H1 (cell line): ENCODE data around the gene ZNF576. TPM values are rescaled to one million over a fixed set of nuclear protein-coding genes. Genes with fewer than 3 reads are reported as not detected.

Experiments used
- CTCF ChIA-PET: fragments of 300-600 bp; sonication (Branson Sonifier 250); formaldehyde crosslinking; loops from one replicate; lab custom pipeline; 2021; ENCODE audit not compliant: partially characterized antibody; lab: Charles Lee
- POLR2A ChIA-PET: fragments of 300-600 bp; sonication (Branson Sonifier 250); formaldehyde crosslinking; loops from one replicate; lab custom pipeline; 2021; ENCODE audit warnings: inconsistent platforms; ENCODE audit not compliant: partially characterized antibody; lab: Charles Lee
- DNase-seq, 2 experiments: peaks; one replicate each; pipeline versions ENCODE4 v3.0.0 to v3.0.0-alpha.2; 2010 to 2022; ENCODE audit warnings: low spot score in 2 of 2, low read depth in 1 of 2, mixed read lengths in 1 of 2
- FAIRE-seq: peaks from 2 replicates; lab custom pipeline; 2011; peaks lifted over from hg19 to GRCh38; lab: Jason Lieb, UNC
- H2AFZ ChIP-seq: 2 replicates; pipeline ENCODE4 v1.8.1; 2012; ENCODE audit warnings: low read length, inconsistent platforms
- H2AK5ac ChIP-seq: 2 replicates; pipeline ENCODE4 v1.6.1; 2013; ENCODE audit warnings: low read depth, low read length
- H2BK120ac ChIP-seq: replicated peaks from 2 replicates; pipeline ENCODE3; 2013; ENCODE audit warnings: low read depth, low read length, inconsistent platforms
- H2BK12ac ChIP-seq: 2 replicates; pipeline ENCODE4 v1.6.1; 2013; ENCODE audit warnings: low read depth, low read length
- H2BK15ac ChIP-seq: 2 replicates; pipeline ENCODE4 v1.6.1; 2013; ENCODE audit warnings: low read length
- H2BK20ac ChIP-seq: 2 replicates; pipeline ENCODE4 v1.6.1; 2013; ENCODE audit warnings: low read length
- H2BK5ac ChIP-seq: 2 replicates; pipeline ENCODE4 v1.6.1; 2013; ENCODE audit warnings: low read depth, low read length
- H3K14ac ChIP-seq: 2 replicates; pipeline ENCODE4 v1.6.1; 2013; ENCODE audit warnings: inconsistent platforms; ENCODE audit not compliant: insufficient read length
- H3K18ac ChIP-seq: 2 replicates; pipeline ENCODE4 v1.6.1; 2013; ENCODE audit warnings: low read length; ENCODE audit errors: extremely low read depth
- H3K23ac ChIP-seq: 2 replicates; pipeline ENCODE4 v1.6.1; 2013; ENCODE audit warnings: inconsistent platforms; ENCODE audit not compliant: insufficient read length
- H3K23me2 ChIP-seq: 2 replicates; pipeline ENCODE4 v1.6.1; 2013; ENCODE audit warnings: low read depth, low read length
- H3K27ac ChIP-seq: 2 replicates; pipeline ENCODE4 v1.6.1; 2011; ENCODE audit warnings: low read depth, low read length, inconsistent platforms
- H3K27me3 ChIP-seq, 4 experiments: replicated peaks in 1 of 4; 1 replicate in 1 of 4; 2 replicates in 3 of 4; pipeline versions ENCODE4 v1.6.1 to v1.8.1; 2011 to 2013; ENCODE audit warnings: low read length in 3 of 4, mild to moderate bottlenecking in 3 of 4, inconsistent platforms in 2 of 4, mixed read lengths in 2 of 4, moderate library complexity in 1 of 4; ENCODE audit not compliant: control insufficient read depth in 3 of 4, insufficient read depth in 3 of 4; ENCODE audit errors: extremely low read depth in 1 of 4
- H3K36me3 ChIP-seq, 4 experiments: 2 replicates each; pipeline versions ENCODE4 v1.6.1 to v1.8.1; 2011 to 2013; ENCODE audit warnings: mild to moderate bottlenecking in 4 of 4, low read length in 3 of 4, moderate library complexity in 2 of 4, control low read depth in 1 of 4, inconsistent platforms in 1 of 4; ENCODE audit not compliant: insufficient read depth in 4 of 4, control insufficient read depth in 2 of 4
- H3K4ac ChIP-seq: replicated peaks from 2 replicates; pipeline ENCODE3; 2013; ENCODE audit warnings: low read length, low read depth, mixed read lengths, inconsistent platforms; ENCODE audit not compliant: insufficient read length
- H3K4me1 ChIP-seq, 4 experiments: replicated peaks in 1 of 4; 1 replicate in 1 of 4; 2 replicates in 3 of 4; pipeline versions ENCODE4 v1.6.1 to v1.8.1; 2011 to 2013; ENCODE audit warnings: low read length in 3 of 4, inconsistent platforms in 2 of 4, mixed read lengths in 1 of 4; ENCODE audit not compliant: insufficient read depth in 4 of 4, control insufficient read depth in 3 of 4
- H3K4me2 ChIP-seq, 2 experiments: 2 replicates each; pipeline versions ENCODE4 v1.6.1 to v1.8.1; 2011 to 2013; ENCODE audit warnings: low read depth in 2 of 2, low read length in 2 of 2, control low read depth in 1 of 2, inconsistent platforms in 1 of 2, mild to moderate bottlenecking in 1 of 2; ENCODE audit not compliant: insufficient read depth in 1 of 2
- H3K4me3 ChIP-seq, 4 experiments: fragments of 200-600, 300-600 bp in 1 of 4; sonication (generic), shearing (Covaris generic), sonication (Bioruptor Twin) in 1 of 4; 2 replicates each; pipeline versions ENCODE4 v1.5.1 to v1.8.1; 2011 to 2016; ENCODE audit warnings: low read length in 4 of 4, low read depth in 3 of 4, control low read depth in 2 of 4, inconsistent platforms in 2 of 4, mild to moderate bottlenecking in 2 of 4, mixed read lengths in 1 of 4, moderate library complexity in 1 of 4; ENCODE audit not compliant: insufficient read depth in 2 of 4; ENCODE audit errors: extremely low read depth in 1 of 4
- H3K56ac ChIP-seq: replicated peaks from 2 replicates; pipeline ENCODE3; 2013; ENCODE audit warnings: low read depth, mild to moderate bottlenecking, mixed read lengths, low read length, inconsistent platforms; ENCODE audit not compliant: insufficient read length
- H3K79me1 ChIP-seq: 2 replicates; pipeline ENCODE4 v1.6.1; 2013; ENCODE audit warnings: low read depth, low read length, control low read depth
- H3K79me2 ChIP-seq, 2 experiments: 2 replicates each; pipeline versions ENCODE4 v1.6.1 to v1.8.1; 2012 to 2013; ENCODE audit warnings: low read length in 2 of 2, mild to moderate bottlenecking in 2 of 2, inconsistent platforms in 1 of 2; ENCODE audit not compliant: insufficient read depth in 2 of 2, control insufficient read depth in 1 of 2
- H3K9ac ChIP-seq, 4 experiments: replicated peaks in 1 of 4; 1 replicate in 1 of 4; 2 replicates in 3 of 4; pipeline versions ENCODE4 v1.6.1 to v1.8.1; 2011 to 2013; ENCODE audit warnings: low read depth in 3 of 4, low read length in 3 of 4, control low read depth in 2 of 4, mild to moderate bottlenecking in 2 of 4, moderate library complexity in 2 of 4, inconsistent platforms in 1 of 4; ENCODE audit errors: extremely low read depth in 1 of 4
- H3K9me3 ChIP-seq, 2 experiments: 2 replicates each; pipeline versions ENCODE4 v1.6.1 to v1.8.1; 2012 to 2013; ENCODE audit warnings: mild to moderate bottlenecking in 2 of 2, moderate library complexity in 2 of 2, control low read depth in 1 of 2, inconsistent platforms in 1 of 2, low read depth in 1 of 2, low read length in 1 of 2, mixed read lengths in 1 of 2; ENCODE audit not compliant: insufficient read depth in 2 of 2
- H4K20me1 ChIP-seq, 2 experiments: replicated peaks in 1 of 2; 2 replicates each; pipeline versions ENCODE3 to v1.8.1; 2011 to 2013; ENCODE audit warnings: inconsistent platforms in 2 of 2, low read length in 2 of 2, mild to moderate bottlenecking in 1 of 2; ENCODE audit not compliant: insufficient read depth in 2 of 2, control insufficient read depth in 1 of 2
- H4K5ac ChIP-seq: 2 replicates; pipeline ENCODE4 v1.6.1; 2013; ENCODE audit warnings: low read length, low read depth, mixed read lengths, inconsistent platforms; ENCODE audit not compliant: insufficient read length
- H4K8ac ChIP-seq: 2 replicates; pipeline ENCODE4 v1.8.0; 2013; ENCODE audit warnings: mild to moderate bottlenecking, moderate library complexity, low read length, inconsistent platforms; ENCODE audit not compliant: insufficient read depth; ENCODE audit errors: extremely low read depth
- H4K91ac ChIP-seq: replicated peaks from 2 replicates; pipeline ENCODE3; 2013; ENCODE audit warnings: low read length, mixed read lengths, inconsistent platforms; ENCODE audit not compliant: insufficient read length
- CBX8 ChIP-seq: fragments of 300-800, 300-1000 bp; sonication (generic); IDR thresholded peaks from 2 replicates; pipeline ENCODE4 v1.7.1; 2016; ENCODE audit warnings: low read depth, low read length, borderline replicate concordance
- E2F6 ChIP-seq: IDR thresholded peaks from 2 replicates; pipeline ENCODE4 v1.6.1; 2012; ENCODE audit warnings: inconsistent platforms
- GTF2F1 ChIP-seq: IDR thresholded peaks from 2 replicates; pipeline ENCODE4 v1.6.1; 2012; ENCODE audit warnings: low read depth, low read length, improper control_type of control experiment, borderline replicate concordance
- HDAC6 ChIP-seq: IDR thresholded peaks from one replicate; pipeline ENCODE4 v1.7.1; 2012; ENCODE audit warnings: low read depth, mild to moderate bottlenecking, inconsistent platforms, low read length, moderate library complexity
- POLR2A ChIP-seq, 2 experiments: IDR thresholded peaks; 1 replicate in 1 of 2; 2 replicates in 1 of 2; pipeline ENCODE4 v1.6.1; 2011; ENCODE audit warnings: low read depth in 2 of 2, low read length in 2 of 2, mild to moderate bottlenecking in 2 of 2; ENCODE audit errors: control extremely low read depth in 1 of 2
- POLR2AphosphoS5 ChIP-seq: IDR thresholded peaks from 2 replicates; pipeline ENCODE4 v1.6.1; 2011; ENCODE audit warnings: low read depth, low read length
- RFX5 ChIP-seq: IDR thresholded peaks from 2 replicates; pipeline ENCODE4 v1.6.1; 2011; ENCODE audit warnings: low read depth, low read length, improper control_type of control experiment, borderline replicate concordance
- SIX5 ChIP-seq: IDR thresholded peaks from 2 replicates; pipeline ENCODE4 v1.6.1; 2011; ENCODE audit warnings: mild to moderate bottlenecking, low read depth, low read length
- SP1 ChIP-seq: IDR thresholded peaks from 2 replicates; pipeline ENCODE4 v1.6.1; 2011; ENCODE audit warnings: low read depth, low read length
- SP2 ChIP-seq: IDR thresholded peaks from 2 replicates; pipeline ENCODE4 v1.6.1; 2012; ENCODE audit warnings: mild to moderate bottlenecking, low read length, inconsistent platforms
- TCF12 ChIP-seq: IDR thresholded peaks from 2 replicates; pipeline ENCODE4 v1.6.1; 2011; ENCODE audit warnings: low read depth, mild to moderate bottlenecking, low read length
- YY1 ChIP-seq: IDR thresholded peaks from 2 replicates; pipeline ENCODE4 v1.6.1; 2011; ENCODE audit warnings: low read depth, mild to moderate bottlenecking, low read length
- ZNF274 ChIP-seq: IDR thresholded peaks from 2 replicates; pipeline ENCODE4 v1.7.0; 2012; ENCODE audit warnings: low read length, borderline replicate concordance; ENCODE audit errors: extremely low read depth
- WGBS, 2 experiments: shearing (Covaris generic) in 1 of 2; methylation state at CpG; one replicate each; pipeline versions ENCODE4 v1.1.6 to v1.1.7; 2013 to 2015; ENCODE audit warnings: low lambda C conversion rate in 2 of 2, mixed read lengths in 2 of 2, inconsistent platforms in 1 of 2, low coverage in 1 of 2, missing lambda C conversion rate in 1 of 2; ENCODE audit not compliant: insufficient replicate concordance in 2 of 2, insufficient coverage in 1 of 2, insufficient read length in 1 of 2; ENCODE audit errors: extremely low coverage in 1 of 2, missing lambda C conversion rate in 1 of 2; 5-methylcytosine and 5-hydroxymethylcytosine counted together
- polyA plus RNA-seq, 7 experiments: library from polyadenylated mRNA; depleted of rRNA in 3 of 7; stranded (reverse) in 5 of 7; unstranded in 2 of 7; fragments of >200 nt in 5 of 7; fragments of 200-250 nt in 2 of 7; gene quantifications; 1 replicate in 5 of 7; 2 replicates in 1 of 7; 4 replicates in 1 of 7; pipeline versions ENCODE4 v1.2.1 to v1.2.3, GENCODE V29; 2011 to 2013; ENCODE audit warnings: missing spikeins in 2 of 7, mixed read lengths in 2 of 7
- total RNA-seq: library from RNA; stranded (reverse); fragmentation: NEBNext Ultra II Directional; extraction: Animal tissue kit (Norgen Biotek cat#: 25700); gene quantifications from 2 replicates; pipeline ENCODE4 v1.2.1, GENCODE V29; 2021

The ZNF576 gene
- total and polyA plus RNA-seq, 2 of the 8 experiments (the other 6 are each of a cell fraction or from before 2014, with no cell fraction given), result 13.6 to 32.4 TPM

- no peak overlapping the region for H4K91ac ChIP-seq
- H3K36me3 ChIP-seq, result no peaks in the 10 kb centered on the region
- H3K27me3 ChIP-seq, result peaks cover 11 to 48% (median 29%) of the 10 kb centered on the region in 4 experiments
- H2AK5ac ChIP-seq, result no peak overlapping the region; the same call in 1 of the 2 replicates
- H4K5ac ChIP-seq, result no peak overlapping the region
- DNase-seq (no peak), FAIRE-seq (no peak)
- H2BK15ac ChIP-seq, result no peak overlapping the region
- no peak overlapping the region for H3K27ac ChIP-seq
- WGBS, 2 experiments, result 69% methylated on average over 2 of the region's 2 CpGs; no CpG with 5 or more reads in 1 of the 2 experiments
- H2AFZ ChIP-seq, result 0 out of 2 replicates have a peak overlapping the region, but pooled peaks have one; percentile 6
- H3K79me2 ChIP-seq, result no peaks in the 10 kb centered on the region
- no peak overlapping the region for H3K9ac ChIP-seq
- H2BK120ac ChIP-seq, result no peak overlapping the region
- H4K8ac ChIP-seq, result no peak overlapping the region
- H3K9me3 ChIP-seq, result no peaks in the 10 kb centered on the region
- H3K23me2 ChIP-seq, result peaks cover 11% of the 10 kb centered on the region
- no peak overlapping the region for H2BK12ac ChIP-seq
- H3K4ac ChIP-seq, result no peak overlapping the region
- no peak overlapping the region for H2BK5ac ChIP-seq
- H3K4me2 ChIP-seq, result no peak overlapping the region; a peak in 1 of 4 replicates
- no peaks in the 10 kb centered on the region for H4K20me1 ChIP-seq
- no peak overlapping the region for H3K56ac ChIP-seq
- H3K4me3 ChIP-seq, result no peak overlapping the region
- ChIA-PET CTCF (interaction anchor here (0.8 to 2.0 kb wide), 9 partner anchors 11 to 121 kb away, joined by 3 to 17 read pairs (median 4); partner anchors contain the start of gene PLAUR), POLR2A (interaction anchor here (0.9 to 1.5 kb wide), 5 partner anchors 10 to 37 kb away, joined by 3 to 4 read pairs (median 3); no protein-coding TSS in a partner anchor)
- no peak overlapping the region for H3K14ac ChIP-seq
- H3K4me1 ChIP-seq, result peaks cover 3 to 14% (median 10%) of the 10 kb centered on the region in 4 experiments; a peak in 6 of 7 replicates
- no peak overlapping the region for H3K18ac ChIP-seq
- H3K79me1 ChIP-seq, result peaks cover 2% of the 10 kb centered on the region; the same call in 1 of the 2 replicates
- no peak overlapping the region for H3K23ac ChIP-seq
- no peak overlapping the region for H2BK20ac ChIP-seq
- TF ChIP-seq YY1 (no peak), ZNF274 (no peak), SIX5 (no peak), SP2 (no peak), E2F6 (no peak), HDAC6 (no peak), GTF2F1 (no peak), POLR2A (IDR thresholded peaks at IDR 0.05; ENCODE audit: control extremely low read depth in 1 of 2, low read depth in 2 of 2, low read length in 2 of 2) (no peak), CBX8 (no peak), POLR2AphosphoS5 (no peak), SP1 (no peak), TCF12 (no peak), RFX5 (no peak)
These were observed 44.9 kb downstream of the ZNF576 start for GRCh38 chr19:43641333-43641732.
